ENCODE measurements around the gene ZNF512. TPM values are rescaled to one million over a fixed set of nuclear protein-coding genes. Genes with fewer than 3 reads are reported as not detected.
"Not testable (repeated sequence)": the region's sequence is repeated elsewhere in the genome, so short reads cannot be mapped to it uniquely, and the experiment has no call there.

Gene ZNF512
- total and polyA plus RNA-seq, 5 donors from 2014 or later, result 29.3 to 47.8 (median 38.1) TPM

GRCh38 chr2:27626921-27627320 lies 44.1 kb downstream of the ZNF512 start:
- Mint-ChIP-seq H3K4me3 (peak overlapping the region in 2 of 4 donors; percentile 26 to 54), H3K36me3 (peaks cover 31% of the 10 kb centered on the region), H3K4me1 (peaks cover 0 to 21% (median 20%) of the 10 kb centered on the region in 4 donors)
- H3K27ac ChIP-seq (ENCODE audit: insufficient read depth, low read length, poor library complexity, severe bottlenecking); H3K4me3 ChIP-seq (ENCODE audit: low read depth, low read length); H3K27me3 ChIP-seq (ENCODE audit: control insufficient read depth, insufficient read depth, low read length); H3K9me3 ChIP-seq (ENCODE audit: control insufficient read depth in 2 of 2, low read length in 2 of 2); H3K27me3 Mint-ChIP-seq; H3K27ac Mint-ChIP-seq; ATAC-seq (ENCODE audit: low read depth in 2 of 2); H3K9me3 Mint-ChIP-seq: not testable (repeated sequence)
- peak in 1 of 3 donors; percentile 8 for DNase-seq
- Histone ChIP-seq H3K4me1 (ENCODE audit: control insufficient read depth, insufficient read depth, low read length, poor library complexity, severe bottlenecking) (peaks cover 16% of the 10 kb centered on the region), H3K36me3 (ENCODE audit: control insufficient read depth, insufficient read depth, low read length) (peaks cover 43% of the 10 kb centered on the region)

- Histone ChIP-seq H3K9me3 (ENCODE audit: control insufficient read depth in 2 of 2, low read length in 2 of 2) (no peaks in the 10 kb centered on the region), H3K4me3 (ENCODE audit: low read depth, low read length) (peak overlapping the region; percentile 94), H3K27ac (ENCODE audit: insufficient read depth, low read length, poor library complexity, severe bottlenecking) (peak overlapping the region; percentile 86), H3K4me1 (ENCODE audit: control insufficient read depth, insufficient read depth, low read length, poor library complexity, severe bottlenecking) (peaks cover 16% of the 10 kb centered on the region), H3K36me3 (ENCODE audit: control insufficient read depth, insufficient read depth, low read length) (peaks cover 42% of the 10 kb centered on the region), H3K27me3 (ENCODE audit: control insufficient read depth, insufficient read depth, low read length) (no peaks in the 10 kb centered on the region)
- ATAC-seq (ENCODE audit: low read depth in 2 of 2) (peak in 1 of 2 donors; percentile 13), DNase-seq (peak in 1 of 3 donors; percentile 3)
- Mint-ChIP-seq H3K27ac (peak overlapping the region in 1 of 3 donors; percentile 31), H3K4me3 (no peak overlapping the region), H3K4me1 (peaks cover 0 to 27% (median 23%) of the 10 kb centered on the region in 4 donors), H3K27me3 (no peaks in the 10 kb centered on the region), H3K36me3 (peaks cover 25% of the 10 kb centered on the region), H3K9me3 (no peaks in the 10 kb centered on the region)
Observed at GRCh38 chr2:27627963-27628766, 45.3 kb downstream of the ZNF512 start.

DNA sequence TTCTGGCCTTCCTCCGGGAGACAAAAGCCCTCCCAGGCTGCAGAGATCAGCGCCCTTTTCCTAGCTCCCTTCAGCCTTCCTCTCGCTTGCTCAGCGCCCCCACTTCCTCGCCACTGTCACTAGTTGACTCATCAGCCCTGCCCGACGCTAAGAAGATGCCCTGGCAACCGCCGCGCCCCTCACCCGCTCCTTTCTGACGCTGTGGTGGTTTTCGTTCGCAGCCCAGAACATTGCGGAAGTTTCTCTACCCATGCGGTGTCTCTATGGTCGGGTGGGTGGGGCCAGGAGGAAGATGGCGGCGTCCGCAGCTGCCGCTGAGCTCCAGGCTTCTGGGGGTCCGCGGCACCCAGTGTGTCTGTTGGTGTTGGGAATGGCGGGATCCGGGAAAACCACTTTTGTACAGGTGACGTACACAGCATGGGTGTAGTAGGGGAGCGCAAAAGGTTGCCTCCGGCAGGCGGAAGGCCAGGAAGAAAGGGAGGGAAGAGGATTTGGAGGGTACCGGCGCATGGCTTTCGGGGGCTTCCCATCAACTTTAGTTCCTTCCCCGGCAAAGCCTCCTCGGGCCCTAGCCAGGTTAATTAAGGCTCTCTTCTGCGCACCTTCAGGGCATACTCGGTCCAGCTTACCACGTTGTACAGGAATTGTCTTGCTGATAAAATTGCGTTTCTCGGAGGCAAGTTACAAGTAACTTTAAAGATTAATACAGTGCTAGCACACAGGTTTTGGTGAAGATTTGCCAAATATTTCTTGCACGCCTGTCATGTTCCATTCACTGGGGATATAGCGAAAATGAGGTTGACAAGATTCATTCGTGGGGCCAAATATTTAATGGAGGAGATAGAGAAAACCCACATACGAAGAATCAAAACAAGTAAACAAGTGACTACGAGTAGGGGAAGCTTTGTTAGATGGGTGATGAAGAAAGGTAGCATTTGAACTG lies 46.2 kb downstream of the ZNF512 start, which contains the start of the genes CCDC121 and GPN1:
Gene CCDC121 (minus strand): TSS at position 246 of the 943 bp plus-strand sequence. CDS start 1,213 bp downstream, outside the sequence.
Gene GPN1 (plus strand): TSS at position 284 of the 943 bp plus-strand sequence. CDS start 9 bp downstream, at position 293.
- H3K4me3 ChIP-seq (ENCODE audit: low read depth, low read length), result peak within 1 kb of the TSS; percentile 94
- Mint-ChIP-seq H3K9me3 (no peaks in the 10 kb centered on the region), H3K4me3 (no peak within 1 kb of the TSS), H3K27me3 (no peaks in the 10 kb centered on the region), H3K36me3 (peaks cover 25% of the 10 kb centered on the region), H3K4me1 (peaks cover 0 to 29% (median 23%) of the 10 kb centered on the region in 4 donors), H3K27ac (peak within 1 kb of the TSS in 1 of 3 donors; percentile 31)
- H3K4me1 ChIP-seq (ENCODE audit: control insufficient read depth, insufficient read depth, low read length, poor library complexity, severe bottlenecking), result peaks cover 16% of the 10 kb centered on the region
- H3K27ac ChIP-seq (ENCODE audit: insufficient read depth, low read length, poor library complexity, severe bottlenecking), result peak within 1 kb of the TSS; percentile 86
- H3K27me3 ChIP-seq (ENCODE audit: control insufficient read depth, insufficient read depth, low read length), result no peaks in the 10 kb centered on the region
- DNase-seq (peak; percentile 92 to 97 (median 95)), ATAC-seq (ENCODE audit: low read depth in 2 of 2) (peak; percentile 100)
- H3K9me3 ChIP-seq (ENCODE audit: control insufficient read depth in 2 of 2, low read length in 2 of 2), result no peaks in the 10 kb centered on the region
- peaks cover 40% of the 10 kb centered on the region for H3K36me3 ChIP-seq (ENCODE audit: control insufficient read depth, insufficient read depth, low read length)

GRCh38 chr2:27630257-27630656 lies 47.4 kb downstream of the ZNF512 start:
- not testable (repeated sequence) for H3K9me3 Mint-ChIP-seq; H3K9me3 ChIP-seq (ENCODE audit: control insufficient read depth in 2 of 2, low read length in 2 of 2); H3K27ac ChIP-seq (ENCODE audit: insufficient read depth, low read length, poor library complexity, severe bottlenecking); DNase-seq; H3K4me3 ChIP-seq (ENCODE audit: low read depth, low read length); H3K27me3 Mint-ChIP-seq; H3K27me3 ChIP-seq (ENCODE audit: control insufficient read depth, insufficient read depth, low read length); ATAC-seq (ENCODE audit: low read depth in 2 of 2)
- Histone ChIP-seq H3K36me3 (ENCODE audit: control insufficient read depth, insufficient read depth, low read length) (peaks cover 44% of the 10 kb centered on the region), H3K4me1 (ENCODE audit: control insufficient read depth, insufficient read depth, low read length, poor library complexity, severe bottlenecking) (peaks cover 16% of the 10 kb centered on the region)
- Mint-ChIP-seq H3K4me3 (peak overlapping the region in 2 of 4 donors; percentile 32 to 86), H3K4me1 (peaks cover 7 to 29% (median 24%) of the 10 kb centered on the region in 4 donors), H3K36me3 (peaks cover 32% of the 10 kb centered on the region), H3K27ac (peak overlapping the region in 1 of 3 donors; percentile 66)

GRCh38 chr2:27634291-27634690 lies 51.4 kb downstream of the ZNF512 start:
- Histone ChIP-seq H3K36me3 (ENCODE audit: control insufficient read depth, insufficient read depth, low read length) (peaks cover 82% of the 10 kb centered on the region), H3K27me3 (ENCODE audit: control insufficient read depth, insufficient read depth, low read length) (no peaks in the 10 kb centered on the region), H3K27ac (ENCODE audit: insufficient read depth, low read length, poor library complexity, severe bottlenecking) (no peak overlapping the region), H3K4me1 (ENCODE audit: control insufficient read depth, insufficient read depth, low read length, poor library complexity, severe bottlenecking) (peaks cover 6% of the 10 kb centered on the region), H3K4me3 (ENCODE audit: low read depth, low read length) (no peak overlapping the region), H3K9me3 (ENCODE audit: control insufficient read depth in 2 of 2, low read length in 2 of 2) (no peaks in the 10 kb centered on the region)
- H3K9me3 Mint-ChIP-seq, result no peaks in the 10 kb centered on the region
- no peak for DNase-seq
- H3K4me3 Mint-ChIP-seq, result no peak overlapping the region
- peaks cover 7 to 27% (median 22%) of the 10 kb centered on the region in 4 donors for H3K4me1 Mint-ChIP-seq
- ATAC-seq (ENCODE audit: low read depth in 2 of 2), result no peak
- peaks cover 58% of the 10 kb centered on the region for H3K36me3 Mint-ChIP-seq
- H3K27me3 Mint-ChIP-seq, result no peaks in the 10 kb centered on the region
- H3K27ac Mint-ChIP-seq, result no peak overlapping the region

DNA sequence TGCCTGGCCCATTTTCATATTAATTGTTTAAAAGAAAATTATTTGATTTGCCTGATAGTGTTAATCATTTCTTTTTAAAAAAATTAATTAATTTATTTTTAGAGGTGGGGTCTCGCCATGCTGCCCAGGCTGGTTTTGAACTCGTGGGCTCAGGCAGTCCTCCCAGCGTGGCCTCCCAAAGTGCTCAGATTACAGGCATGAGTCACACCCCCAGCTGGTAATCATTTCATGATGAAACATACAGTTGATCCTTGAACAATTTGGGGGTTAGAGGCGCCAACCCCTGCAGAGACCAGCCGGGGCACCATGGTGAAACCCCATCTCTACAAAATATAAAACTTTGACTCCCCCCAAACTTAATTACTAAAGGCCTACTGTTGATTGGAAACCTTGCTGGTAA lies 53.9 kb downstream of the ZNF512 start:
- Mint-ChIP-seq H3K27ac (no peak overlapping the region), H3K4me1 (peaks cover 7 to 14% (median 12%) of the 10 kb centered on the region in 4 donors), H3K27me3 (no peaks in the 10 kb centered on the region), H3K36me3 (peaks cover 59% of the 10 kb centered on the region), H3K4me3 (no peak overlapping the region), H3K9me3 (no peaks in the 10 kb centered on the region)
- Histone ChIP-seq H3K4me3 (ENCODE audit: low read depth, low read length) (no peak overlapping the region), H3K4me1 (ENCODE audit: control insufficient read depth, insufficient read depth, low read length, poor library complexity, severe bottlenecking) (no peaks in the 10 kb centered on the region), H3K27me3 (ENCODE audit: control insufficient read depth, insufficient read depth, low read length) (no peaks in the 10 kb centered on the region), H3K27ac (ENCODE audit: insufficient read depth, low read length, poor library complexity, severe bottlenecking) (no peak overlapping the region), H3K36me3 (ENCODE audit: control insufficient read depth, insufficient read depth, low read length) (peaks cover 93% of the 10 kb centered on the region), H3K9me3 (ENCODE audit: control insufficient read depth in 2 of 2, low read length in 2 of 2) (no peaks in the 10 kb centered on the region)
- ATAC-seq (ENCODE audit: low read depth in 2 of 2) (no peak), DNase-seq (no peak)

- Mint-ChIP-seq H3K36me3 (peaks cover 51% of the 10 kb centered on the region), H3K4me3 (no peak overlapping the region), H3K9me3 (no peaks in the 10 kb centered on the region), H3K27me3 (no peaks in the 10 kb centered on the region), H3K4me1 (peaks cover 5 to 9% (median 7%) of the 10 kb centered on the region in 4 donors), H3K27ac (peak overlapping the region in 2 of 3 donors; percentile 27 to 78)
- H3K36me3 ChIP-seq (ENCODE audit: control insufficient read depth, insufficient read depth, low read length), result peaks cover 92% of the 10 kb centered on the region
- no peaks in the 10 kb centered on the region for H3K27me3 ChIP-seq (ENCODE audit: control insufficient read depth, insufficient read depth, low read length)
- ATAC-seq (ENCODE audit: low read depth in 2 of 2) (no peak), DNase-seq (peak in 1 of 3 donors; percentile 17)
- H3K4me3 ChIP-seq (ENCODE audit: low read depth, low read length), result no peak overlapping the region
- H3K4me1 ChIP-seq (ENCODE audit: control insufficient read depth, insufficient read depth, low read length, poor library complexity, severe bottlenecking), result no peaks in the 10 kb centered on the region
- no peaks in the 10 kb centered on the region for H3K9me3 ChIP-seq (ENCODE audit: control insufficient read depth in 2 of 2, low read length in 2 of 2)
- H3K27ac ChIP-seq (ENCODE audit: insufficient read depth, low read length, poor library complexity, severe bottlenecking), result no peak overlapping the region
Observed at GRCh38 chr2:27638037-27638637, 55.3 kb downstream of the ZNF512 start.
